UCSD-AML1 (cell line): Measurements from ENCODE around the gene TCF7L2.

Experiments used
- DNase-seq: peaks from one replicate; lab custom pipeline; 2025; ENCODE audit not compliant: unreplicated experiment; lab: John Stamatoyannopoulos, UW

TCF7L2 gene

DNA sequence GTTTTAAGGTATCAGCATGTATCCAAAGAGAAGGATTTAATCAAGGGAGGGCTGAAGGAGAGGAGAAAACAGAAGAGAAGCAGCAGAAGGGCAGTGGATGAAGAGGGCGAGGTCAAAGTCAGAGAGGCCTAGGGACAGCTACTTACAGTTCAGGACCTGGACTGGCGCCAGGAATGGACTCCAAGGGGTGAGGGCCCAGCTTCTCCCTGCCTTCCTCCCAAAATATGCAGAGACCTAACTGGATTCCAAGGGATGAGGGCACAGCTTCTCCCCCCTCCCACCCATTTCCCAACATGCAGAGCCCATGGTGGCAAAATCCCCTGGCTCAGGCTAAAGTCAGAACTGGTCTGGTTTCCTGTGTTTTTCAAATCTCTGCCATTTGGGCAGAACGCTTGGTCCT is 3.4 kb upstream of the TCF7L2 start:
- DNase-seq: no peak

DNA sequence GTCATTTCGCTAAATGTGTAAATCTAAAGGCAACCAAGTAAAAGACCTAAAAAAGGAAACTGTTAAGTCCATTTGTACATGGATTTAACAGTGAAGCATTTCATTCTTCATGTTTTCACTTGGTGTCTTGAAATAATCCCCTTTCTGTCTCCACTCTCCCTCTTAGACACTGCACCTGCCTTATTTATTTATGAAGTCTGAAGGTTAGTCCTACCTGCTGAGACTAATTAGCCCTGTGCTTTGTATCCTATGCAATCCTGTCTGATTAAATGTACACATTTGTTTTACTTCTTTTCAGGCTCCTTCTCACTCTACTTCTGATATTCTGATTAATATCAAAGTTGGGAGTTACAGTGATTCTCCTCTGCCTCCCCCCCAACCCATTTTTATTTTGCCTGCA is 1.9 kb upstream of the TCF7L2 start:
- DNase-seq: no peak

DNA sequence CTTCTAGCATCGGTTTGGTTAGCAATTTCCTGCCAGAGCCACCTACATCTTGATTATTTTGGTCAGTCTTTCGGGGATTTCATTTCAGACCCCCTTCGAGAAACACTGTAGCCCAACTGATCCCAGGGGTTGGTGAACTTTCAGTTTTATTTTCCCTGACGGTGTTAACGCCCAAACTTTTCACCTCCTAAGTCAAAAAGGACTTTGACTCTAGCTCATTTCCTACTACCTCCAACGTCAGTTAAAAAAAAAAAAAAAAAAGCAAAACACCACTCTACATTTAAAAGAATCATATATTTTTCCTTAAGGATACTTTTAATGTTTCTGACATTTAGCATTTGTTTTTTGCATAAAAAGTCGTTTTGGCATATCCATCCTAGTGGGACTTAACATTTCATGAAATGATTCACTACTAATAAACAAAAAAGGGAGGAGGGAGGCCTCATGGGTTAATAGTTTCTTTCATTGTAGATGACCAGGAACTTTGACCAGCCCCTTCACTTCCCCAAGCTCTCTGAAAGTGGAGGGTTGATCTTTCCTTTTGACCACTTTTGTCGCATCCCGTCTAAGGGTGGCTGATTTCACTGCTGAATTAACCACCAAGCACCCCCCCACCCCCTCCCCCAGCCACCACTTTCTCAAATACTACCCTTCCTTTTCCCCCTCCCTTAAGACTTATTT is 764 bp upstream of the TCF7L2 start:
- no peak for DNase-seq

DNA sequence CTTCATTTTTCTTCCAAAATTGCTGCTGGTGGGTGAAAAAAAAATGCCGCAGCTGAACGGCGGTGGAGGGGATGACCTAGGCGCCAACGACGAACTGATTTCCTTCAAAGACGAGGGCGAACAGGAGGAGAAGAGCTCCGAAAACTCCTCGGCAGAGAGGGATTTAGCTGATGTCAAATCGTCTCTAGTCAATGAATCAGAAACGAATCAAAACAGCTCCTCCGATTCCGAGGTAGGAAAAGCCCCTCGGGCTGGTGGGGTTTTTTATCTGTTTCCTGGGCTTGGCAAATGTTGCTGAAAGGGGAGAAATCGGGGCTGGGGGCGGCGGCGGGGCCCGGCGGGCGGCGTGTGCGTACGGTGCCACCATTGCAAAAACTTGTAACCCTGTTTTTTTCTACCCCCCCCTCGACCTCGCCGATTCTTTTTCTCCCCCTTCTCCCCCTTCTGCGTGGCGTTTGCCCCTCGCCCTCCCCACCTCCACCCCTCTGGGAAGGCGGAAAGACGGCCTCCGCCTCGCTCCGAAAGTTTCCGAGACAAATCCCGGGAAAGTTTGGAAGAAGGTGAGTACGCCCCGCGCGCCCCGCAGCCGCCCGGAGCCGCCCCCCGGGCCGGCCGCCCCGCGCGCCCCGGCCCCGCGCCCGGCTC is 789 bp downstream of the TCF7L2 start:
- no peak for DNase-seq

DNA sequence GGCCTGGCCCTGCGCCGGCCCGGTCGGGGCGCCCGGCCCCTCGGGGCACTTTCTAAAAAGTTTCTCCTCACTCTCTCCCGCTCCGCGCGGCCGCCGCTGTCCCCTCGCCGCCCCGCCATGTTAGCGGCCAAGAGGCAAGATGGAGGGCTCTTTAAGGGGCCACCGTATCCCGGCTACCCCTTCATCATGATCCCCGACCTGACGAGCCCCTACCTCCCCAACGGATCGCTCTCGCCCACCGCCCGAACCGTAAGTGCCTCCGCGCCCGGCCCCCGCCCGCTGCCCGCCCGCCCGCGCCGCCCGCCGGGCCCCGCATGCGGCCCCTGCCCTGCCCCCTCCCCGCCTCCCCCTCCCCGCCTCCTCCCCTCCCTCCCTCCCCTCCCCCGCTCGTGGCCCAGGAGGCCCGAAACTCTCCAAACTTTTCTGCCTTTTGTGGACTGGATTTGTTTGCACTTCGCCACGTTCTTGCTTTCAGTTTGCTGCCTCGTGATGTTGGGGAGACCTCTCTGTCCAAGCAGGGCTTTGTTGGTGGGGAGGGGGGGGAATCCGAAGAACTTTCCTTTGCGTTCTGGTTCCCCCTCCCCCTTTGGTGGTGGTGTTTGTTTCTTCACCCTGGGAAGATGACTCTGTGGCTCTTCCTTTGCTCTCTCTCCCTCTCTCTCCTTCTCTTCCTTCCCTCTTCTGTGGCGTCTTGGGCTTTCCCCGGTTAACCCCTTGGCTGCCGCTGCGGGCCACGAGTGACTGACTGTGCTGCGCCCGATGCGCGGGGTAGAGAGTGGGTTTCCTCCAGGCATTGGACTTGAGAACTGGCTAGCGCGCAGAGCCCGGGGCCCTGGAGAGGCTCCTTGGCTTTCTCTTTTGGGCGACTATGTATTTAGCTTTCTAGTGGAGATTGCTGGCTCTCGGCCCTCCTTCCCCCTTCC is 1.6 kb downstream of the TCF7L2 start:
- DNase-seq: peak; percentile 69

DNA sequence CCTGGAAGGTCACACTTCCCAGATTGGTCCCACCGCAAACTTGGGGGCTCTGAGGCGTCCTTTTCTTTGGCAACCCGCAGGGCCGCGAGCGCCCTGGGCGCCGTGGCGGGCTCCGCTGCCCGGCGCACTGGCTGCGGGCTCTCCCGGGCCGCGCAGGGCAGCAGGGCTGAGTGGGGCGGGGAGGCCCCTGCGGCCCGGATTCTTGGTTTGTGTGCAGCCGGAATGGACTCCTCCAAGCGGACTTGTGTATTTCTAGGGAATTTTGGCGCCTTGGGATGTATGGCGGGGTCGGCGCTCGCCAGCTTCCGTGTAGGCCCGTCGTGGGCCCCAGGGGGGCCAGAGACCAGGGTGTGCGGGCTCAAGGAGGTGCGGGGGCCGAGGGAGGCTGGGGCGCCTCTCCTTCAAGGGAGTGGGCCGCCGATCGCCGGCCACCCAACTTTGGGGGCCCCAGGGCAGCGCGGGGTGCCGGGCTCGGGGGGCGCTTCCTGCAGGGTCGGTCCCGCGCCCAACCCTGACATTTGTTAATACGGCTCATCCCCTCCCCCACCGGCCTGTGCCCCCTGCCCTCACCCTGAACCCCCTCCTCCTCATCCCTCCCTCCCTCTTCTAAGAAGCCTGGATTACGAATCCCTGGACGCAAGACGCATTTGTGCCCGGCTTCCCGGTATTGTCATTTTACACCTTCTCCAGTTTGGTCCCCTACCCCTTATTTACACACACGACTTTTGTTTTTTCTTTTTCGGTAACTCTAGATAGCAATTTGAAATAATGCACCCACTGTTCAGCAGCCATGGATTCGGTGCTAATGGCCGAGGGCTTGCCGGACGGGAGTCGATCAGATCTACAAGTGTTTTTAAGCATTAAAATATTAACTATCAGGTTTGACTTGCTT is 2.5 kb downstream of the TCF7L2 start:
- DNase-seq: no peak

DNA sequence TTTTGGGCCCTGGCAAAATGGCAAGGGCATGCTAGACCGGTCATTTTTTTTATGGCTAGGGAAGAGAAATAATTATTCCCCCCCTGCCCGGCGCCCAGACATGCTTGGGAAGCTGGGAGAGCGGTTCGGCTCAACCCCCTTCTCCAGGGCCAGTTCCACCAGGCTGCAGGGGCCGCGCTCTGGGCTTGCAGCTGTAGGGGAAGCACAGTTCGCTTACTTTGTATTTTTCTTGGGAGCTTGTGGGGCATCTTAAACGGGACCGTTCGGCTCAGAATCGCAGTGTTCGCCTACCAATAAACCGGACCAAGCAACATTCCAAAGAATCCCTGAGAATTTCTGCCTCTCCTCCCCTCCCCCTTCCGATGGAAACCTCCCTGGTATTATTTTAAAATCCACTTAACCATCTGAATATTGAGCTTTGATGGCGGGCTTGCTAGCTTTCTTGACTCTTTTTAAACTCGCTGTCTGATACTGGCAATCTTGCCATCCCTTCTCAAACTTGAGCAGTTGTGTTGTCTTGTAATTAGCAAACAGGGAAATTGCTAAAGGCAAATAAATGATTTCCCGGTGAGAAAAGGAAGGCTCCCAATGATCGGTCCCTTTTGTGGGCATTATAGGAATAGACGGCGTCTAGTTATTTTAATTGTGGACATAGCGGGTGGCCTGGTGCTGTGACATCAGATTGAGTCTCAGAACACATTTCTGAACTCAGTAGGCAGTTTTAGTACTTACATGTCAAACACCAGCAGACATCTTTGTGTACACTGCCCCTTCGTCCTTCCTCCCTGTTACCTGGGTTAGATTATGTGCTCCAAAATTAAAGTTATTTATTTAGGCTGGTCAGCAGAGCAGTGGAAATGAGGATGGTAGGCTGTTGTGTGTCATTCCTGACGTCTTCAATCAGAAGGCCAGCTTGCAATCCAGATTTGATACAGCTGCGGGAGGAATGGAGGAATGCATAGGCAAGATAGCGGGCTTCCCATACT is 3.4 kb downstream of the TCF7L2 start:
- no peak for DNase-seq

DNA sequence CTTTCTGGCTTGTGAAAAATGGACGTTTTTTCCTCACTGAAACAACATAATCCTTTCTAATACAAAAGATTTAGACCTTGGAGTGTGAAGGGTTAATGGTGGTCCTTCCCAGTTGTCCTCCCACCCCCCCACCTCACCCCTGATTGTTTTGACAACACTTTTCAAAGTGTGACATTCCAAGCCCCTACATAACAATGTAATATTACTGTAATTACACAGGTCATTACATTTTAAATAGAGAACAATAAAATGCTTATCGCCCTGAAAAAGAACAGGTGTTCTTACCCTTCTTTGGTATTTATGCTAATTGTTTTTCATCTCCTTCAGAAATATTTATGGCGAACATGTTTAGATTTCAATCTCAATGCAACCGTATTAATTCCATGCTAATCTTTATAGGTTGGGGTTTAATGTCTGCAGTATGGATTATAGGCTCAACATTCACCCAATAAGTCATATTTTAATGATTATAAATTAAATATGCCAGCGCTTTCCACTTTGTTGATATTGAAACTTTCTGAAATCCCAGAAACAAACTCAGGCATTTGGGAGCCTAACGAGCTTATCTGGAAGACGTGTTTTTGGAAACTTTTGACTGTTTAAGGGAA is 5.0 kb downstream of the TCF7L2 start:
- no peak for DNase-seq

DNA sequence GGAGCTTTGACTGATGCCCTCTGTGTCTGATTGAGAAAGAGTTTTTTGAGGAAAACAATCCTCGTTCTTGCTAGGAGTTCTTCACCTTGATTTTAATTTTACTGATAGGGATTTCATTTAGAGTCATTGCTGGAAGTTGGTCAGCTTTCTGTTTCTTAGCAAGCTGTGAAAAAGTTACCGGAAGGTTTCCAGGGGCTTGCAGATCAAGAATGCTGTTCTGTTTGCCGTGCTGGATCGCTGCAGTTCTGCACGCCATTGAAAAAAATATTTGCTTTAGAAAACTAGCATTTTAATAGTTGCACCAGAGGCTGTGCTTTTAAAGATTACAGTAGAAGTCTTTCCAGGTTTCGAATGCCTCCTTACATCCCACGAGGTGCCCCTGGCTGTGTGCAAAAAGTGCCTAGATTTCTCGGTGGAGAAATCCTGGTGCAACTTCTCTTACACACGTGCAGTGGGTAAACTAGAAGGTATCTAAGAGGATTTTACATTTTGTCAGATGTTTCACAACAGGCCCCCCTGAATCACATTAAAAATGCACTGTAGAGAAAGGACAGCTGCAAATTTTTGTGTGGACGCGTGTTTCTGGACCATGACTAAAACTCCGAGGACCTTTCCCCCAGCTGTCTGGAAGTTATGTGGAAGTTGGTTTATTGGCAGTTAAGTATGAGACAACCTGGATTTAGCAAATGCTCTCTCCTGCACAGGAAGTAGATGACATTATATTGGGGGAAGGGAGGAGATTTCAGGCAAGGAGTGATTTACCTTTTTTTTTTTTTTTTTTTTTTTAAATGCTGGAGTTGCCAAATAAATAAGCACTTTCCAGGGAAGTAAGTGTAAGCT is 5.8 kb downstream of the TCF7L2 start:
- no peak for DNase-seq

DNA sequence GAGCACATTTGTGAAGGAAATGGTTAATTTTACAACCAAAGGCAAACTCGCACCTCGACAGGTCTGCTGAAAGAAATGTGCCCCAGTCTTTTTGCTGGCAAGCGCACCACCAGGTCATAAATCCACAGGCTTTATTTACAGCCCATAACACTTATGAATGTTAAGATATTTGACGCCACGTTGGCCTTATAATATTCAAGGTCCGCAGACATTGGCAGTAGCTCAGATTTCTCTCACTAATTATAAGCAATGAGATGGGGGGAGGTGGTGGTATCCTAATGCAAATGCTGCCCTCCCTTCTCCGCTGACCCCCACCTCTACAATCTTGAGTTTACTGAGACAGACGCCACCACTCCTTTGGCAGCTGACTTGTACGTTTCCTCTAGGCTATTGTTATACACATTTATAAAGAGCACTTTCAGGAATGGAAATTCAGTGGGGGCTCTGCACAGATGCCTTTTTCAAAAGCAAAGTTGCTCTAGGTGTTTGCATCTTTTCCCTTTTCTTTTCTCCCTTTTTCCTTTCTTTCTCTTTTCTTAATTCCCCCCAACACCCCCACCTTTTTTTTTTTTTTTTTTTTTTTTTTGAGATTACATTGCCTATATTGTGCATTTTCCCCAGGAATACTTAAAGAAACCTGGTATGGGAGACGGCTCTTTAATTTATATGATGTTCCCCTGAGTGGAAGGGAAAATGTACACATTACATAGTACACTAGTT is 6.7 kb downstream of the TCF7L2 start:
- DNase-seq: no peak

DNA sequence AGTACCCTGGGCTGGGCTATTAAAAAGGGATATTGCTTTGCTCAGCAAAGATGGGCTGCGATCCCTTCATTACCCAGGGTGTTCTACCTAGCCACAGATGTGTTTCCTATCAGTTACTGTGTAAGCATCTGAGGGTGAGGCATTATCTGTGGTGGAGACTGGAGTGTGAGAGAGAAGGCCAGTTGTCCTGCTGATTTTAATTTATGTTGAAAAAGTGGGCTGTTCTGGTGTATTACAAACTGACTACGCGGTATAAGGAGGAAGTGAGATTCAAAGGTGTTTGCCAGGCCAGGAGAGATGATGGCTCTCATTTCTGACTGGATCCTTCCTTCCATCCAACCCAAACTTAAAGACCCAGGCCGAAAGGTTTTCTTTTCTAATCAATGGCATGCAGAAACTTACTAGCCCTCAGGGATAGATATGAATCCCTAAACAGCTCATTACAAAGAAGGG is 7.6 kb downstream of the TCF7L2 start:
- DNase-seq: no peak

DNA sequence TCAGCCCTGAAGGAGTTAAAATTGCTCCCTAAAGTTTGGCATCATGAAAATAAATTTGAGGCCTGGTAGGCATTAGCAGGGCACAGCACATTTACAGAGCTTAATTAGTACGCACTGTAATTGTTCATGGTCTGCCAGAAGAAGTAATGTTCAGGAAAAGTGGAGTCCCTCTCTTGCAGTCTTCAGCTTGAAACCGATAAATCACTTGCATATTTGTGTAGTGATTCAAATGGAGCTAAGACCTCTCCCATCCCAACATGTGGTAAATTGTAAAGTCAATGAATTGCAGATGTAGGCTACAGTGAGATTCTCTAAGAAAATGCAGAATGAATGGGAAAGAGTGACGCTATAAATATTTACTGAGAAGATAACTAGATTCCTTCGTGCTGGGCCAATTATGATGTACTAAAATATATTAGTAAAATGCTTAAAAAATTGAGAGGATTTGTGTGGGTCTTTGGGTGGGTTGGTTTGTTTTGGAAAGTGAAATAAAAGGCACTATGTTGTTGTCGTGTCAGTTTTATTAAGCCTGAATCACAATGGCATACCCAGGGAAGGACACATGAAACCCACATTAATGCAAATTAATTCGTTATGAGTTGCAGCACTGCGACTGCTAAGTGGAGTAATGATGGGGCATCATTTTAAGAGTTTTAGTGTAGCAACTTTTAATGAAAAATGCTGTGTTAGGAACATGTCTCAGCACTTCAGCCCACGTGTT is 8.4 kb downstream of the TCF7L2 start:
- DNase-seq: no peak

DNA sequence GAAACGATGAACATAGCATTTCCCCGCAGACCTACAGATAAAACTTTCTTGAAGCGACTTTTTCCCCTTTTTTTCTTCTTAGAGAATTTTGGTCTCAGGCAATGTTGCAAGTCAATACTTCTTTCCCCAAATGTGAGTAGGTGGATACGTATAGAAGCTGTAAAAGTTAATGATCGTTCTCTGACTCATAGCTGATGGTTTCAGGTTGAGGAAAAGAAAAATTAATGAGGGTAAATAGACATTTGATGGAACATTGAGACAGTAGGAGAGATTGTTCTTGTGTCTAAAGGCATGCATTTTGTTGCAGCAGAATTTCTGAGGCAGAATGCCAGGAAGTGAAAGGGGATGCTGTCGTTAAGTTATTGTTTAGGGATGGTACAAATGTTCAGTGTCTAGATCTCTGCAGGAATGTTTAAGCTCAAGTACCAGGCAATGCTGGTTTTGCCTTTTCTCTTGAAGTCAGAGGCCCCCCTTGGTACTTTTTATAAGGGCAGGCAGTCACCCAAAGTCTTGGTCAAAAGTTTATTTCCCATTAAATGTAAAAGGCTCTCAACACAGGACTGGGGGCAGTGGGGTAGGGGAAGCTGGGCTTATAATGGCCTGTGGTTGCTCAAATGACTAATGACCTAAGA is 9.3 kb downstream of the TCF7L2 start:
- DNase-seq: no peak

DNA sequence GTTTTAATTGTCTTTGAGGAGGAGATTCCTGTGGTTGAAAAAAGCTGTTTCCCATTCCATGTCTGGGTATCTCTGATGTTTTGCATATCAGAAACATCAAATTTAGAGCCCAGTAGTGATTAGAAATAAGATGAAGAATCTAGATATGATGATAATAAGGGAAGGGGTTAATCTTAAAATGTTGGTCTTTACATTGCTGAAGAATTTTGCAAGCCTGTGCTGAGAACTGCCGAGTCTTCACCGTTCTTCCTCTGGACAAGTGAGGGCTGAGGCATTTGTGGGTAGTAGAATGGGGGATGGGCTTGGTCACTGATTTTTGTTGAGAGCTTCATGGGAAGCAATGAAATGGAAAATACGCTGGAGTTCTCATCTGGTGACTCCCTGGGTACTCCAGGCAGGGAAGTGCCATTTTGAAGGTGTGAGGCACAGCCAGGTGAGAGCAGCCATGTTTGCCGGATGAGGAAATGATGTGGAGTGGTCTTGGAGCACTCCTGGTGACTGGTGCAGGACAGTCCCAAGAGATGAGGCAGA is 10.2 kb downstream of the TCF7L2 start:
- no peak for DNase-seq

DNA sequence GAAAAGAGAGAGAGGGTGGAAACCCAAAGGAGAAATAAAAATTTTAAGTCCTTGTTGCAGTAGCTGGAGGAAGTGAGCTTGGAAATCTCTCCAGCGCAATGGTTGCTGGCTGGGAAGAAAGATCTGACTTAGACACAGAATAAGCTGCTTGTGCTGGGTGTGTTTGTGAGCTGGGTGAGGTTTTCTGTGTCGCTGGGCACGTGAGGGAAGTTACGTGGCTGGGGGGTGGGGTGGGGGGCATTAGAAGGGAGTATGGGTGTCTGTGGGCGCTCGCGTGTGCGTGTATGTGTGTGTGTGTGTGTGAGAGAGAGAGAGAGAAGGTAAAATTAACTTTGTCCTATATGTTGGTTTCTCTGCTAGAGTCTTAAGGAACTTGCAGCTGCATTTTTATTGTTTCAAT is 11.6 kb downstream of the TCF7L2 start:
- DNase-seq: no peak

DNA sequence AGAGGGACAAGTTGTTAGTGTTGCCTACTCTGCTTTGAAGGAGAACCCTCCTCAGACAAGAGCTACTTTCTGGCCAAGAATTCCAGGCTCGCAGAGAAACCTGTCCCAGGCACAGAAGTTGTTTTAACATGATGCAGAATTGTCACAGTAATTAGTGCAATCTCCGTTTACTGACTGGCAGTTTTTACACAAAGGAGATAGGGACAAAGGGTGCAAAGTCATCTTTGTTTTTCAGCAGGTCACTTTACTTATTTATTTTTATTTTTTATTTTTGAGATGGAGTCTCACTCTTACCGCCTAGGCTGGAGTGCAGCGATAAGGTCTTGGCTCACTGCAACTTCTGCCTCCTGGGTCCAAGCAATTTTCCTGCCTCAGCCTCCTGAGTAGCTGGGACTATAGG is 12.3 kb downstream of the TCF7L2 start:
- no peak for DNase-seq
